HAP-1 (cell line): Measurements from ENCODE around the gene OSBPL7.
"Not testable (repeated sequence)": the region's sequence is repeated elsewhere in the genome, so short reads cannot be mapped to it uniquely, and the experiment has no call there.

ENCODE experiments used
- DNase-seq, 2 experiments: peaks; one replicate each; pipeline ENCODE4 v3.0.0-alpha.2; 2016 to 2020; ENCODE audit warnings: low spot score in 2 of 2
- H3K27me3 ChIP-seq: fragments of 250-450 bp; sonication (Bioruptor Pico); 2 replicates; pipeline ENCODE4 v1.5.1; 2020; ENCODE audit warnings: low read depth, mild to moderate bottlenecking, moderate library complexity
- H3K36me3 ChIP-seq: fragments of 250-450 bp; sonication (Bioruptor Pico); replicated peaks from 2 replicates; pipeline ENCODE4 v1.5.1; 2020; ENCODE audit warnings: mild to moderate bottlenecking
- H3K4me1 ChIP-seq: fragments of 250-450 bp; sonication (Bioruptor Pico); 2 replicates; pipeline ENCODE4 v1.5.1; 2020; ENCODE audit warnings: mild to moderate bottlenecking
- H3K4me3 ChIP-seq: fragments of 250-450 bp; sonication (Bioruptor Pico); 2 replicates; pipeline ENCODE4 v1.5.1; 2020; ENCODE audit warnings: mild to moderate bottlenecking, moderate library complexity
- H3K9me3 ChIP-seq: fragments of 250-450 bp; sonication (Bioruptor Pico); 2 replicates; pipeline ENCODE4 v1.5.1; 2020; ENCODE audit warnings: mild to moderate bottlenecking, moderate library complexity
- in situ Hi-C: fragments of 300-500 bp; cut with MboI; formaldehyde crosslinking; loops from 3 replicates; pipeline ENCODE4 v1.14.3; 2020; ENCODE audit warnings: low sequenced_read_pairs, inconsistent platforms, mixed read lengths

OSBPL7 gene

GRCh38 chr17:47774987-47775580 lies 46.5 kb downstream of the OSBPL7 start:
- H3K4me1 ChIP-seq: no peaks in the 10 kb centered on the region
- H3K27me3 ChIP-seq: no peaks in the 10 kb centered on the region
- no peak overlapping the region for H3K4me3 ChIP-seq
- in situ Hi-C loops: loop anchor here (10.0 kb wide), 1 partner anchor 120 kb away; the partner anchor contains the start of gene SP2
- DNase-seq: no peak
- no peaks in the 10 kb centered on the region for H3K36me3 ChIP-seq
- H3K9me3 ChIP-seq: peaks cover 2% of the 10 kb centered on the region; the same call in 1 of the 2 replicates

DNA sequence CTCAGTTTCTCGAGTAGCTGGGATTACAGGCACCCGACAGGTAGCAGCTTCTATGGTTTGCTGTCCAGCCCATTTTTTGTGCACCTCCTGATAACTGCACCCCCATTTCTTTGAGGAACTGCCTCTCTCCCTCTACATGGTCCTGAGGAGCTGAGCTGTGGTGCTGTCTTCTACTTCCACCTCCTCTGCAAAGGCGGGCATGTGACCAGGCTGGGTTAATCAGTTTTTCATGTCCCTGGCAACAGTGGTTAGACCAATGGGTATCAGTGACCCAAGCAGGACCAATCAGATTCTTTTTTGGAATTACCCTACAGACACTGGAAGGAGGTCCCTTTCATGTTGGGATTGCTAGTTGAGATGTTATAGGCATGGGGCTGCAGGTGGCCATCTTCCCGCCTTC lies 47.3 kb downstream of the OSBPL7 start:
- DNase-seq: no peak
- H3K4me3 ChIP-seq: no peak overlapping the region
- no peaks in the 10 kb centered on the region for H3K4me1 ChIP-seq
- no peaks in the 10 kb centered on the region for H3K36me3 ChIP-seq
- H3K9me3 ChIP-seq: peaks cover 6% of the 10 kb centered on the region; the same call in 1 of the 2 replicates
- in situ Hi-C loops: loop anchor here (10.0 kb wide), 1 partner anchor 120 kb away; the partner anchor contains the start of gene SP2
- H3K27me3 ChIP-seq: no peaks in the 10 kb centered on the region

GRCh38 chr17:47773649-47774048 lies 47.9 kb downstream of the OSBPL7 start:
- not testable (repeated sequence) for DNase-seq

DNA sequence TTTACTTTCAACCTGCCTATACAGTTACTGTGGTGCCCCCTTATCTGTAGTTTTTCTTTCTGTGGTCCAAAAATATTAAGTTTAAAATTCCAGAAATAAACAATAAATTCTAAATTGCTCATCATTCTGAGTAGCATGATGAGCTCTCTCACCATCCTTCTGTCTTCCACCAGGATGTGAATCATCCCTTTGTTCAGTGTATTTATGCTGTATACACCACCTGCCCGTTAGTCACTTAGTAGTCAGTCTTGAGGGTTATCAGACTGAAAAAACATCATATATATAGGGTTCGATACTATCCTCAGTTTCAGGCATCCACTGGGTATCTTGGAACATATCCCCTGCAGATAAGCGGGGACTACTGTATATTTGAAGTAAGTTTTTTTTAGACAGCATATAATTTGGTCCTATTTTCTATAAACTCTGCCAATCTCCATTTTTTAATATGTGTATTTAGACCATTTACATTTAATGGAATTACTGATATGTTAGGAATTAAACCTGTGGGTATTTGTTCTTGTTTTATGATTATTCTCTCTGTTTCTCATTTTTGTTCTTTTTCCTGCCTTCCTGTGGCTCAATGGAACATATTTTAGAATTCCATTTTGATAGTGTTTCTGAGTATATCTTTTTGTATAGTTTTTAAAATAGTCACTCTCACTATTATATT lies 57.5 kb downstream of the OSBPL7 start:
- Histone ChIP-seq H3K36me3 (no peaks in the 10 kb centered on the region), H3K27me3 (peaks cover 4% of the 10 kb centered on the region; the same call in 1 of the 2 replicates), H3K4me3 (no peak overlapping the region), H3K9me3 (0 out of 2 replicates have a peak, but pooled peaks cover 2% of the 10 kb centered on the region), H3K4me1 (no peaks in the 10 kb centered on the region)
- no peak for DNase-seq
- in situ Hi-C loops: no loop called here

More at GRCh38 chr17:47773649-47774048, 47.9 kb downstream of the OSBPL7 start:
- H3K27me3 ChIP-seq, H3K4me3 ChIP-seq, H3K9me3 ChIP-seq, H3K36me3 ChIP-seq, H3K4me1 ChIP-seq: not testable (repeated sequence)
- in situ Hi-C loops: loop anchor here (10.0 kb wide), 1 partner anchor 121 kb away; the partner anchor contains the start of gene SP2

DNA sequence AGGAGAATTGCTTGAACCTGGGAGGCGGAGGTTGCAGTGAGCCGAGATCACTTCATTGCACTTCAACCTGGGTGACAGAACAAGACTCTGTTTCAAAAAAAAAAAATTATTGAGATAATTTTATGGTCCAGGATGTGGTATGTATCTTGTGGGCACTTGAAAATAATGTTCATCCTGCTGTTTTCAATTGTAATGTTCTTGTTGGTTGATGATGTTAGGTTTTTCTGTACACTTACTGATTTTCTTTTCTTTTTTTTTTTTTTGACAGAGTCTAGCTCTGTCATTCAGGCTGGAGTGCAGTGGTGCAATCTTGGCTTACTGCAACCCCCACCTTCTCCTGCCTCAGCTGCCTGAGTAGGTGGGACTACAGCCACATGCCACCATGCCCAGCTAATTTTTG lies 58.9 kb downstream of the OSBPL7 start:
- no peaks in the 10 kb centered on the region for H3K4me1 ChIP-seq
- H3K9me3 ChIP-seq: 0 out of 2 replicates have a peak, but pooled peaks cover 2% of the 10 kb centered on the region
- H3K4me3 ChIP-seq: no peak overlapping the region
- DNase-seq: no peak
- H3K36me3 ChIP-seq: no peaks in the 10 kb centered on the region
- in situ Hi-C loops: no loop called here
- H3K27me3 ChIP-seq: peaks cover 9% of the 10 kb centered on the region

DNA sequence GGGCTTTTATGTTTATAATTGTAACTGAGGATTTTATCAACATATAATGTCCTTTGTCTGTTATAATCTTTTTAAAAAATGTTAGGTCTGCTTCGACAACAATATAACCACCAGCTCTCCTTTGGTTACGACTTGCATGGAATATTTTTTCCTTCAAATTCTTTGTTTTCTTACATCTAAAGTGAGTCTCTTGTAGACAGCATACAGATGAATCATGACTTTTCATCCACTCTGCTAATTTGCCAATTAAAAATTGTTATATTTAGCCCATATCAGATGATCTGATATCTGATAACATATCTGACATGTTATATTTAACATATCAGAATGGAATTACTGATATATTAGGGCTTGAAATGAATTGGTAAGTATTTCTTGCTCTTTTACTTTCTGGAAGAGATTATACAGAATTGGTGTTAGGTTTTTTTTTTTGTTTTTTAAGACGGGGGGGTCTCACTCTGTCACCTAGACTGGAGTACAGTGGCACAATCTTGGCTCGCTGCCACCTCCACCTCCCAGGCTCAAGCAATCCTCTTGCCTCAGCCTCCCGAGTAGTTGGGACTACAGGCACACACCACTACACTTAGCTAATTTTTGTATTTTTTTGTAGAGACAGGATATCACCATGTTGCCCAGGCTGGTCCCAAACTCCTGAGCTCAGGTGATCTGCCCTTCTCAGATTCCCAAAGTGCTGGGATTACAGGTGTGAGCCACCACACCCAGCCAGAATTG lies 61.0 kb downstream of the OSBPL7 start:
- Histone ChIP-seq H3K27me3 (peaks cover 18% of the 10 kb centered on the region; the same call in 1 of the 2 replicates), H3K36me3 (no peaks in the 10 kb centered on the region), H3K4me3 (no peak overlapping the region), H3K9me3 (peaks cover 7% of the 10 kb centered on the region), H3K4me1 (no peaks in the 10 kb centered on the region)
- DNase-seq: no peak
- in situ Hi-C loops: no loop called here

GRCh38 chr17:47757386-47757785 lies 64.2 kb downstream of the OSBPL7 start:
- no peak for DNase-seq
- Histone ChIP-seq H3K36me3 (no peaks in the 10 kb centered on the region), H3K4me3 (no peak overlapping the region), H3K27me3 (peaks cover 18% of the 10 kb centered on the region), H3K9me3 (peaks cover 6% of the 10 kb centered on the region), H3K4me1 (no peaks in the 10 kb centered on the region)
- in situ Hi-C loops: no loop called here
